Muscle of leg (tissue), 11 donors: ENCODE data around the gene RSPH9. TPM values are rescaled to one million over a fixed set of nuclear protein-coding genes. Genes with fewer than 3 reads are reported as not detected.

ENCODE experiments used
- DNase-seq: peaks from one replicate; pipeline ENCODE4 v3.0.0; 2013
- H3K27ac ChIP-seq: one replicate; pipeline ENCODE4 v1.5.1; 2013; ENCODE audit warnings: mild to moderate bottlenecking, low read length, control low read depth
- H3K27me3 ChIP-seq: one replicate; pipeline ENCODE4 v1.6.1; 2013; ENCODE audit warnings: low read length; ENCODE audit not compliant: control insufficient read depth, insufficient read depth
- H3K36me3 ChIP-seq: one replicate; pipeline ENCODE4 v1.6.1; 2013; ENCODE audit warnings: low read length; ENCODE audit not compliant: control insufficient read depth, insufficient read depth
- H3K4me1 ChIP-seq: one replicate; pipeline ENCODE4 v1.6.1; 2013; ENCODE audit warnings: low read length; ENCODE audit not compliant: control insufficient read depth, insufficient read depth
- H3K4me3 ChIP-seq: one replicate; pipeline ENCODE4 v1.5.1; 2013; ENCODE audit warnings: low read length, control low read depth
- H3K9me3 ChIP-seq: replicated peaks from 2 replicates; pipeline ENCODE4 v1.6.1; 2013; ENCODE audit warnings: low read depth, low read length; ENCODE audit not compliant: control insufficient read depth
- WGBS: methylation state at CpG from one replicate; pipeline ENCODE4 v1.1.5; 2013; ENCODE audit warnings: missing lambda C conversion rate; ENCODE audit not compliant: insufficient coverage; 5-methylcytosine and 5-hydroxymethylcytosine counted together
- polyA plus RNA-seq, 8 donors: library from polyadenylated mRNA; unstranded; fragments of 120-200 nt; gene quantifications; one replicate each; pipeline versions ENCODE4 v1.2.1 to v1.2.3, GENCODE V29; 2013; ENCODE audit warnings: inconsistent platforms in 1 of 8, low replicate concordance in 1 of 8; ENCODE audit not compliant: insufficient read length in 8 of 8, insufficient read depth in 1 of 8
- total RNA-seq: library from RNA; stranded (reverse); fragments of 120-200 nt; gene quantifications from one replicate; pipeline ENCODE4 v1.2.4, GENCODE V29; 2013

RSPH9 gene
- total and polyA plus RNA-seq, 9 donors, result 0.41 to 1.1 (median 0.78) TPM

GRCh38 chr6:43709654-43710303, 64.9 kb downstream of the RSPH9 start:
- WGBS, result 67% methylated on average over 3 of the region's 7 CpGs
- Histone ChIP-seq H3K4me3 (no peak overlapping the region), H3K9me3 (no peaks in the 10 kb centered on the region), H3K27me3 (no peaks in the 10 kb centered on the region), H3K4me1 (peaks cover 63% of the 10 kb centered on the region), H3K27ac (peak overlapping the region; percentile 65), H3K36me3 (no peaks in the 10 kb centered on the region)
- no peak for DNase-seq

- no peaks in the 10 kb centered on the region for H3K9me3 ChIP-seq
- H3K4me1 ChIP-seq, result peaks cover 70% of the 10 kb centered on the region
- H3K4me3 ChIP-seq, result no peak overlapping the region
- no peaks in the 10 kb centered on the region for H3K36me3 ChIP-seq
- 28% methylated on average over 2 of the region's 4 CpGs for WGBS
- no peaks in the 10 kb centered on the region for H3K27me3 ChIP-seq
- H3K27ac ChIP-seq, result peak overlapping the region; percentile 32
- peak; percentile 77 for DNase-seq
Observed at GRCh38 chr6:43710576-43710975, 65.7 kb downstream of the RSPH9 start.

GRCh38 chr6:43712579-43712978, 67.7 kb downstream of the RSPH9 start:
- H3K27ac ChIP-seq, result peak overlapping the region; percentile 51
- peak; percentile 88 for DNase-seq
- no peaks in the 10 kb centered on the region for H3K9me3 ChIP-seq
- H3K27me3 ChIP-seq, result peaks cover 3% of the 10 kb centered on the region
- H3K4me1 ChIP-seq, result peaks cover 71% of the 10 kb centered on the region
- H3K4me3 ChIP-seq, result no peak overlapping the region
- H3K36me3 ChIP-seq, result no peaks in the 10 kb centered on the region
- 18% methylated on average over 5 of the region's 6 CpGs for WGBS

GRCh38 chr6:43713643-43714310, 68.9 kb downstream of the RSPH9 start:
- 81% methylated on average over 6 of the region's 13 CpGs for WGBS
- DNase-seq, result no peak
- no peak overlapping the region for H3K4me3 ChIP-seq
- no peaks in the 10 kb centered on the region for H3K36me3 ChIP-seq
- no peaks in the 10 kb centered on the region for H3K9me3 ChIP-seq
- peak overlapping the region; percentile 87 for H3K27ac ChIP-seq
- peaks cover 6% of the 10 kb centered on the region for H3K27me3 ChIP-seq
- peaks cover 78% of the 10 kb centered on the region for H3K4me1 ChIP-seq

GRCh38 chr6:43714311-43715055, 69.6 kb downstream of the RSPH9 start:
- WGBS, result 14% methylated on average over 4 of the region's 9 CpGs
- Histone ChIP-seq H3K4me1 (peaks cover 77% of the 10 kb centered on the region), H3K27me3 (peaks cover 6% of the 10 kb centered on the region), H3K9me3 (no peaks in the 10 kb centered on the region), H3K27ac (peak overlapping the region; percentile 87), H3K36me3 (no peaks in the 10 kb centered on the region), H3K4me3 (no peak overlapping the region)
- peak; percentile 85 for DNase-seq

- Histone ChIP-seq H3K4me1 (peaks cover 71% of the 10 kb centered on the region), H3K4me3 (no peak overlapping the region), H3K27me3 (peaks cover 6% of the 10 kb centered on the region), H3K36me3 (no peaks in the 10 kb centered on the region), H3K9me3 (no peaks in the 10 kb centered on the region), H3K27ac (peak overlapping the region; percentile 87)
- WGBS, result no CpG with 5 or more reads among the region's 5 CpGs
- no peak for DNase-seq
Observed at GRCh38 chr6:43715056-43715788, 70.4 kb downstream of the RSPH9 start.

- Histone ChIP-seq H3K4me1 (peaks cover 68% of the 10 kb centered on the region), H3K36me3 (no peaks in the 10 kb centered on the region), H3K4me3 (no peak overlapping the region), H3K27me3 (peaks cover 6% of the 10 kb centered on the region), H3K27ac (peak overlapping the region; percentile 87), H3K9me3 (no peaks in the 10 kb centered on the region)
- DNase-seq, result peak; percentile 93
- WGBS, result 18% methylated on average over 5 of the region's 9 CpGs
Observed at GRCh38 chr6:43716099-43716498, 71.3 kb downstream of the RSPH9 start.

GRCh38 chr6:43717389-43717788, 72.6 kb downstream of the RSPH9 start:
- no peak overlapping the region for H3K4me3 ChIP-seq
- peaks cover 6% of the 10 kb centered on the region for H3K27me3 ChIP-seq
- H3K9me3 ChIP-seq, result no peaks in the 10 kb centered on the region
- 87% methylated on average over 7 of the region's 8 CpGs for WGBS
- H3K4me1 ChIP-seq, result peaks cover 61% of the 10 kb centered on the region
- no peak for DNase-seq
- no peaks in the 10 kb centered on the region for H3K36me3 ChIP-seq
- H3K27ac ChIP-seq, result peak overlapping the region; percentile 87

GRCh38 chr6:43717822-43718221, 73.0 kb downstream of the RSPH9 start:
- H3K4me3 ChIP-seq, result no peak overlapping the region
- H3K36me3 ChIP-seq, result no peaks in the 10 kb centered on the region
- WGBS, result 49% methylated on average over 4 of the region's 12 CpGs
- H3K9me3 ChIP-seq, result no peaks in the 10 kb centered on the region
- H3K27me3 ChIP-seq, result peaks cover 6% of the 10 kb centered on the region
- peak; percentile 56 for DNase-seq
- peak overlapping the region; percentile 87 for H3K27ac ChIP-seq
- H3K4me1 ChIP-seq, result peaks cover 56% of the 10 kb centered on the region
